A549 (cell line): Measurements from ENCODE around the gene FAM131A.

Experiments used
- CEBPB ChIP-seq, 2 experiments: fragments of >200 bp in 1 of 2; sonication (Bioruptor Twin) in 1 of 2; formaldehyde crosslinking in 1 of 2; IDR thresholded peaks; 2 replicates each; pipeline ENCODE4 v1.6.1; 2012 to 2016
- CHD2 ChIP-seq: fragments of 150-350 bp; IDR thresholded peaks from 2 replicates; pipeline ENCODE4 v1.6.1; 2014; ENCODE audit warnings: low read length; ENCODE audit not compliant: partially characterized antibody
- CHD4 ChIP-seq: fragments of 200-600 bp; sonication (generic); IDR thresholded peaks from 2 replicates; pipeline ENCODE4 v1.6.1; 2016; ENCODE audit warnings: antibody characterized with exemption, mild to moderate bottlenecking, borderline replicate concordance
- EHMT2 ChIP-seq: fragments of 200-600 bp; sonication (generic); IDR thresholded peaks from 2 replicates; pipeline ENCODE4 v1.6.1; 2016; ENCODE audit warnings: antibody characterized with exemption, low read depth, mild to moderate bottlenecking, moderate library complexity
- EP300 ChIP-seq, 2 experiments: fragments of >200 bp; sonication (Bioruptor Twin); formaldehyde crosslinking; IDR thresholded peaks; 2 replicates in 1 of 2; 3 replicates in 1 of 2; pipeline ENCODE4 v1.6.1; 2016 to 2017
- ESRRA ChIP-seq: fragments of 150-350 bp; IDR thresholded peaks from 2 replicates; pipeline ENCODE4 v1.6.1; 2014; ENCODE audit warnings: mild to moderate bottlenecking, low read length, borderline replicate concordance
- HEYL ChIP-seq: fragments of 250-450 bp; sonication (Bioruptor Pico); IDR thresholded peaks from 2 replicates; pipeline ENCODE4 v1.8.0; 2021; ENCODE audit warnings: mild to moderate bottlenecking, moderate library complexity
- MAFK ChIP-seq: fragments of 450-650 bp; IDR thresholded peaks from 2 replicates; pipeline ENCODE4 v1.6.1; 2014; ENCODE audit not compliant: partially characterized antibody
- POLR2A ChIP-seq: IDR thresholded peaks from 2 replicates; pipeline ENCODE4 v1.6.1; 2012; ENCODE audit warnings: mild to moderate bottlenecking, low read length
- SMC3 ChIP-seq: fragments of >200 bp; sonication (Bioruptor Twin); formaldehyde crosslinking; IDR thresholded peaks from 3 replicates; pipeline ENCODE4 v1.6.1; 2018; ENCODE audit warnings: inconsistent platforms
- TF ChIP-seq, protein P1 (sequence below): fragments of >200 bp; sonication (Bioruptor Twin); formaldehyde crosslinking; IDR thresholded peaks from 3 replicates; pipeline ENCODE4 v1.5.1; 2016

DNA sequence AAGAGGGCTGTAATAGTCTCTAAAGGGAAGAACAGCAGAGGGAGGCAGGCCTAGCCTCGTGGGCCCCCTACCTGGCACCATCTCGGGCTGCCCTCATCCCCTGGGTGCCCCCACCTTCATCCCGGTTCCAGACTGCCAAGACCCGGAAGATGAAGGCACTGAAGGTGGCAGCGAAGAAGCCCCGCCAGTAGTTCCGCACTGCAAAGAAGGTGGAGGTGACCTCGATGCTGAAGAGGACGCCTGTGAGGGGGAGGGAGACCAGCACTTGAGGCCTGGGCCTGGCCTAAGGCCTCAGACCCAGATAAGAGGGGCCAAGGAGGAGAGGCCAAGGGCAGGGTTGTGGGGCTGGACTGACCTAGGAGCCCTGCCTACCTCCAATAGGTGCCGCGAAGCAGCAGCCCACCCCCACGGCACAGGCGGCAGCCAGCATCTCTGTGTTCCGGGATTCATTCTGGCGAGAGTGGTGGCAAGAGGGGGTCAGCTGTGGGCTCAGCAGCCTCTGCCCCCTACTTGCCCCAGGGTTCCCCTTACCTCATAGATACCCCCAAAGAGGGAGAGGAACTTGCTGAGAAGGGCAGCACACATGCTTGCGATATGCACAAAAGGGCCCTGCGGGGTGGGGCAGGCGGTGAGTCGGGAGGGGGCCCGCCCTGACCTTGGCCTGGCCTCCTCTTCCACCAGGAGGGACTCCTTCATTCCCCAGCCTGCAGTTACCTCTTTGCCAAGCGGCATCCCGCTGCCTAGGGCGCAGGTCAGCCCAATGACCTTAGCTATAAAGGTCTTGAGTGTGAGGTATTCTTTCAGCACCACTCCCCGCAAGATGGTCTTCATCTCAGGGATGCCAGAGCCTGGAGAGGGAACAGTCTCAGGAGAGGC lies 20.1 kb downstream of the FAM131A start:
- no peak for TF ChIP-seq SMC3
- TF ChIP-seq MAFK: no peak
- TF ChIP-seq, protein P1, sequence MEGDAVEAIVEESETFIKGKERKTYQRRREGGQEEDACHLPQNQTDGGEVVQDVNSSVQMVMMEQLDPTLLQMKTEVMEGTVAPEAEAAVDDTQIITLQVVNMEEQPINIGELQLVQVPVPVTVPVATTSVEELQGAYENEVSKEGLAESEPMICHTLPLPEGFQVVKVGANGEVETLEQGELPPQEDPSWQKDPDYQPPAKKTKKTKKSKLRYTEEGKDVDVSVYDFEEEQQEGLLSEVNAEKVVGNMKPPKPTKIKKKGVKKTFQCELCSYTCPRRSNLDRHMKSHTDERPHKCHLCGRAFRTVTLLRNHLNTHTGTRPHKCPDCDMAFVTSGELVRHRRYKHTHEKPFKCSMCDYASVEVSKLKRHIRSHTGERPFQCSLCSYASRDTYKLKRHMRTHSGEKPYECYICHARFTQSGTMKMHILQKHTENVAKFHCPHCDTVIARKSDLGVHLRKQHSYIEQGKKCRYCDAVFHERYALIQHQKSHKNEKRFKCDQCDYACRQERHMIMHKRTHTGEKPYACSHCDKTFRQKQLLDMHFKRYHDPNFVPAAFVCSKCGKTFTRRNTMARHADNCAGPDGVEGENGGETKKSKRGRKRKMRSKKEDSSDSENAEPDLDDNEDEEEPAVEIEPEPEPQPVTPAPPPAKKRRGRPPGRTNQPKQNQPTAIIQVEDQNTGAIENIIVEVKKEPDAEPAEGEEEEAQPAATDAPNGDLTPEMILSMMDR: no peak
- no peak for TF ChIP-seq EHMT2
- TF ChIP-seq EP300 (IDR thresholded peaks at IDR 0.05): no peak
- TF ChIP-seq HEYL (CRISPR knock-in tag): no peak
- TF ChIP-seq POLR2A: no peak
- TF ChIP-seq CHD2: no peak
- no peak for TF ChIP-seq CHD4
- no peak for TF ChIP-seq CEBPB (IDR thresholded peaks at IDR 0.05)
- TF ChIP-seq ESRRA: no peak
